H1 (cell line): Measurements from ENCODE around the gene ARSI. TPM values are rescaled to one million over a fixed set of nuclear protein-coding genes. Genes with fewer than 3 reads are reported as not detected.

Source experiments
- CTCF ChIA-PET: fragments of 300-600 bp; sonication (Branson Sonifier 250); formaldehyde crosslinking; loops from one replicate; lab custom pipeline; 2021; ENCODE audit not compliant: partially characterized antibody; lab: Charles Lee
- POLR2A ChIA-PET: fragments of 300-600 bp; sonication (Branson Sonifier 250); formaldehyde crosslinking; loops from one replicate; lab custom pipeline; 2021; ENCODE audit warnings: inconsistent platforms; ENCODE audit not compliant: partially characterized antibody; lab: Charles Lee
- DNase-seq, 2 experiments: peaks; one replicate each; pipeline versions ENCODE4 v3.0.0 to v3.0.0-alpha.2; 2010 to 2022; ENCODE audit warnings: low spot score in 2 of 2, low read depth in 1 of 2, mixed read lengths in 1 of 2
- FAIRE-seq: peaks from 2 replicates; lab custom pipeline; 2011; peaks lifted over from hg19 to GRCh38; lab: Jason Lieb, UNC
- H2AFZ ChIP-seq: 2 replicates; pipeline ENCODE4 v1.8.1; 2012; ENCODE audit warnings: low read length, inconsistent platforms
- H2AK5ac ChIP-seq: 2 replicates; pipeline ENCODE4 v1.6.1; 2013; ENCODE audit warnings: low read depth, low read length
- H2BK120ac ChIP-seq: replicated peaks from 2 replicates; pipeline ENCODE3; 2013; ENCODE audit warnings: low read depth, low read length, inconsistent platforms
- H2BK12ac ChIP-seq: 2 replicates; pipeline ENCODE4 v1.6.1; 2013; ENCODE audit warnings: low read depth, low read length
- H2BK15ac ChIP-seq: 2 replicates; pipeline ENCODE4 v1.6.1; 2013; ENCODE audit warnings: low read length
- H2BK20ac ChIP-seq: 2 replicates; pipeline ENCODE4 v1.6.1; 2013; ENCODE audit warnings: low read length
- H2BK5ac ChIP-seq: 2 replicates; pipeline ENCODE4 v1.6.1; 2013; ENCODE audit warnings: low read depth, low read length
- H3K14ac ChIP-seq: 2 replicates; pipeline ENCODE4 v1.6.1; 2013; ENCODE audit warnings: inconsistent platforms; ENCODE audit not compliant: insufficient read length
- H3K18ac ChIP-seq: 2 replicates; pipeline ENCODE4 v1.6.1; 2013; ENCODE audit warnings: low read length; ENCODE audit errors: extremely low read depth
- H3K23ac ChIP-seq: 2 replicates; pipeline ENCODE4 v1.6.1; 2013; ENCODE audit warnings: inconsistent platforms; ENCODE audit not compliant: insufficient read length
- H3K23me2 ChIP-seq: 2 replicates; pipeline ENCODE4 v1.6.1; 2013; ENCODE audit warnings: low read depth, low read length
- H3K27ac ChIP-seq: 2 replicates; pipeline ENCODE4 v1.6.1; 2011; ENCODE audit warnings: low read depth, low read length, inconsistent platforms
- H3K27me3 ChIP-seq, 4 experiments: replicated peaks in 1 of 4; 1 replicate in 1 of 4; 2 replicates in 3 of 4; pipeline versions ENCODE4 v1.6.1 to v1.8.1; 2011 to 2013; ENCODE audit warnings: low read length in 3 of 4, mild to moderate bottlenecking in 3 of 4, inconsistent platforms in 2 of 4, mixed read lengths in 2 of 4, moderate library complexity in 1 of 4; ENCODE audit not compliant: control insufficient read depth in 3 of 4, insufficient read depth in 3 of 4; ENCODE audit errors: extremely low read depth in 1 of 4
- H3K36me3 ChIP-seq, 4 experiments: 2 replicates each; pipeline versions ENCODE4 v1.6.1 to v1.8.1; 2011 to 2013; ENCODE audit warnings: mild to moderate bottlenecking in 4 of 4, low read length in 3 of 4, moderate library complexity in 2 of 4, control low read depth in 1 of 4, inconsistent platforms in 1 of 4; ENCODE audit not compliant: insufficient read depth in 4 of 4, control insufficient read depth in 2 of 4
- H3K4ac ChIP-seq: replicated peaks from 2 replicates; pipeline ENCODE3; 2013; ENCODE audit warnings: low read length, low read depth, mixed read lengths, inconsistent platforms; ENCODE audit not compliant: insufficient read length
- H3K4me1 ChIP-seq, 4 experiments: replicated peaks in 1 of 4; 1 replicate in 1 of 4; 2 replicates in 3 of 4; pipeline versions ENCODE4 v1.6.1 to v1.8.1; 2011 to 2013; ENCODE audit warnings: low read length in 3 of 4, inconsistent platforms in 2 of 4, mixed read lengths in 1 of 4; ENCODE audit not compliant: insufficient read depth in 4 of 4, control insufficient read depth in 3 of 4
- H3K4me2 ChIP-seq, 2 experiments: 2 replicates each; pipeline versions ENCODE4 v1.6.1 to v1.8.1; 2011 to 2013; ENCODE audit warnings: low read depth in 2 of 2, low read length in 2 of 2, control low read depth in 1 of 2, inconsistent platforms in 1 of 2, mild to moderate bottlenecking in 1 of 2; ENCODE audit not compliant: insufficient read depth in 1 of 2
- H3K4me3 ChIP-seq, 4 experiments: fragments of 200-600, 300-600 bp in 1 of 4; sonication (generic), shearing (Covaris generic), sonication (Bioruptor Twin) in 1 of 4; 2 replicates each; pipeline versions ENCODE4 v1.5.1 to v1.8.1; 2011 to 2016; ENCODE audit warnings: low read length in 4 of 4, low read depth in 3 of 4, control low read depth in 2 of 4, inconsistent platforms in 2 of 4, mild to moderate bottlenecking in 2 of 4, mixed read lengths in 1 of 4, moderate library complexity in 1 of 4; ENCODE audit not compliant: insufficient read depth in 2 of 4; ENCODE audit errors: extremely low read depth in 1 of 4
- H3K56ac ChIP-seq: replicated peaks from 2 replicates; pipeline ENCODE3; 2013; ENCODE audit warnings: low read depth, mild to moderate bottlenecking, mixed read lengths, low read length, inconsistent platforms; ENCODE audit not compliant: insufficient read length
- H3K79me1 ChIP-seq: 2 replicates; pipeline ENCODE4 v1.6.1; 2013; ENCODE audit warnings: low read depth, low read length, control low read depth
- H3K79me2 ChIP-seq, 2 experiments: 2 replicates each; pipeline versions ENCODE4 v1.6.1 to v1.8.1; 2012 to 2013; ENCODE audit warnings: low read length in 2 of 2, mild to moderate bottlenecking in 2 of 2, inconsistent platforms in 1 of 2; ENCODE audit not compliant: insufficient read depth in 2 of 2, control insufficient read depth in 1 of 2
- H3K9ac ChIP-seq, 4 experiments: replicated peaks in 1 of 4; 1 replicate in 1 of 4; 2 replicates in 3 of 4; pipeline versions ENCODE4 v1.6.1 to v1.8.1; 2011 to 2013; ENCODE audit warnings: low read depth in 3 of 4, low read length in 3 of 4, control low read depth in 2 of 4, mild to moderate bottlenecking in 2 of 4, moderate library complexity in 2 of 4, inconsistent platforms in 1 of 4; ENCODE audit errors: extremely low read depth in 1 of 4
- H3K9me3 ChIP-seq, 2 experiments: 2 replicates each; pipeline versions ENCODE4 v1.6.1 to v1.8.1; 2012 to 2013; ENCODE audit warnings: mild to moderate bottlenecking in 2 of 2, moderate library complexity in 2 of 2, control low read depth in 1 of 2, inconsistent platforms in 1 of 2, low read depth in 1 of 2, low read length in 1 of 2, mixed read lengths in 1 of 2; ENCODE audit not compliant: insufficient read depth in 2 of 2
- H4K20me1 ChIP-seq, 2 experiments: replicated peaks in 1 of 2; 2 replicates each; pipeline versions ENCODE3 to v1.8.1; 2011 to 2013; ENCODE audit warnings: inconsistent platforms in 2 of 2, low read length in 2 of 2, mild to moderate bottlenecking in 1 of 2; ENCODE audit not compliant: insufficient read depth in 2 of 2, control insufficient read depth in 1 of 2
- H4K5ac ChIP-seq: 2 replicates; pipeline ENCODE4 v1.6.1; 2013; ENCODE audit warnings: low read length, low read depth, mixed read lengths, inconsistent platforms; ENCODE audit not compliant: insufficient read length
- H4K8ac ChIP-seq: 2 replicates; pipeline ENCODE4 v1.8.0; 2013; ENCODE audit warnings: mild to moderate bottlenecking, moderate library complexity, low read length, inconsistent platforms; ENCODE audit not compliant: insufficient read depth; ENCODE audit errors: extremely low read depth
- H4K91ac ChIP-seq: replicated peaks from 2 replicates; pipeline ENCODE3; 2013; ENCODE audit warnings: low read length, mixed read lengths, inconsistent platforms; ENCODE audit not compliant: insufficient read length
- ZNF274 ChIP-seq: IDR thresholded peaks from 2 replicates; pipeline ENCODE4 v1.7.0; 2012; ENCODE audit warnings: low read length, borderline replicate concordance; ENCODE audit errors: extremely low read depth
- WGBS, 2 experiments: shearing (Covaris generic) in 1 of 2; methylation state at CpG; one replicate each; pipeline versions ENCODE4 v1.1.6 to v1.1.7; 2013 to 2015; ENCODE audit warnings: low lambda C conversion rate in 2 of 2, mixed read lengths in 2 of 2, inconsistent platforms in 1 of 2, low coverage in 1 of 2, missing lambda C conversion rate in 1 of 2; ENCODE audit not compliant: insufficient replicate concordance in 2 of 2, insufficient coverage in 1 of 2, insufficient read length in 1 of 2; ENCODE audit errors: extremely low coverage in 1 of 2, missing lambda C conversion rate in 1 of 2; 5-methylcytosine and 5-hydroxymethylcytosine counted together
- polyA plus RNA-seq, 7 experiments: library from polyadenylated mRNA; depleted of rRNA in 3 of 7; stranded (reverse) in 5 of 7; unstranded in 2 of 7; fragments of >200 nt in 5 of 7; fragments of 200-250 nt in 2 of 7; gene quantifications; 1 replicate in 5 of 7; 2 replicates in 1 of 7; 4 replicates in 1 of 7; pipeline versions ENCODE4 v1.2.1 to v1.2.3, GENCODE V29; 2011 to 2013; ENCODE audit warnings: missing spikeins in 2 of 7, mixed read lengths in 2 of 7
- total RNA-seq: library from RNA; stranded (reverse); fragmentation: NEBNext Ultra II Directional; extraction: Animal tissue kit (Norgen Biotek cat#: 25700); gene quantifications from 2 replicates; pipeline ENCODE4 v1.2.1, GENCODE V29; 2021

Gene ARSI
- total and polyA plus RNA-seq, 2 of the 8 experiments (the other 6 are each of a cell fraction or from before 2014, with no cell fraction given): 4.5 to 6.7 TPM

DNA sequence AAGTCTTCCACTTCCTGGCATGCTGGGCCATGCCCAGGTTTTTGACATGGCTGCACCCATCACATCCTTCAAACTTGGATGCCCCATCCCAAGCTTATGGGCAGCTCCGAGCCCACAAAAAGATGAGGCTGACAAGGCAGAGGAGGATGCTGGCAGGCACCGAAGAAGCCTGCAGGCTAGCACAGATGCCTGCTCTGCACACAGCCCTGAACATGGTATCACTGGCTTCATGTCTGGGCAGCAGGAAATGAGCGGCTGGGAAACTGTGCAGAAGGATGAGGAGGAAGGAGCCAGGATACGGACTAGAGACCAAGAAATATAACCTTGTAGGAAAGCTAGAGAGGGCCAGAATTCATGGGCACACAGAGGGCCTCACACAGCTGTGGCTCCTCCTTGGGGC, 27.9 kb downstream of the ARSI start:
- no peak overlapping the region for H2BK15ac ChIP-seq
- H3K27me3 ChIP-seq: peaks cover 0 to 2% (median 0%) of the 10 kb centered on the region in 4 experiments; a peak in 1 of 7 replicates
- no peak overlapping the region for H2BK120ac ChIP-seq
- no peaks in the 10 kb centered on the region for H3K79me2 ChIP-seq
- ChIA-PET CTCF (interaction anchor here (0.7 to 2.3 kb wide), 9 partner anchors 9 to 141 kb away, joined by 3 to 11 read pairs (median 4); no protein-coding TSS in a partner anchor), POLR2A (no interaction called here)
- H3K4me1 ChIP-seq: peaks cover 0 to 9% (median under 1%) of the 10 kb centered on the region in 4 experiments; a peak in 3 of 7 replicates
- H2AK5ac ChIP-seq: no peak overlapping the region
- 80% methylated on average over 4 of the region's 4 CpGs; no CpG with 5 or more reads in 1 of the 2 experiments for WGBS, 2 experiments
- H3K9ac ChIP-seq: no peak overlapping the region
- no peaks in the 10 kb centered on the region for H3K9me3 ChIP-seq
- H4K20me1 ChIP-seq: no peaks in the 10 kb centered on the region
- H3K18ac ChIP-seq: no peak overlapping the region
- no peak overlapping the region for H4K91ac ChIP-seq
- no peak overlapping the region for H4K5ac ChIP-seq
- DNase-seq (no peak), FAIRE-seq (no peak)
- no peak overlapping the region for H3K27ac ChIP-seq
- no peak overlapping the region for H2BK12ac ChIP-seq
- no peak overlapping the region for H3K14ac ChIP-seq
- H3K4ac ChIP-seq: no peak overlapping the region
- H3K23me2 ChIP-seq: no peaks in the 10 kb centered on the region
- H3K36me3 ChIP-seq: no peaks in the 10 kb centered on the region
- no peak overlapping the region for H3K4me3 ChIP-seq
- no peak overlapping the region for H3K23ac ChIP-seq
- no peak overlapping the region for H3K4me2 ChIP-seq
- no peak overlapping the region for H2BK5ac ChIP-seq
- TF ChIP-seq ZNF274: no peak
- no peak overlapping the region for H2BK20ac ChIP-seq
- no peaks in the 10 kb centered on the region for H3K79me1 ChIP-seq
- no peak overlapping the region for H4K8ac ChIP-seq
- H3K56ac ChIP-seq: no peak overlapping the region
- H2AFZ ChIP-seq: no peak overlapping the region
